Skeletal muscle cell (primary cell): Measurements from ENCODE around the gene TEKT1.
A peak's percentile ranks its signal among the peaks of the same experiment; 100 is the strongest.
"Not testable (repeated sequence)": the region's sequence is repeated elsewhere in the genome, so short reads cannot be mapped to it uniquely, and the experiment has no call there.

Experiments
- DNase-seq: peaks from one replicate; pipeline ENCODE4 v3.0.0-alpha.2; 2010; ENCODE audit warnings: low read depth
- H3K4me3 ChIP-seq: 2 replicates; pipeline ENCODE4 v1.5.1; 2011; ENCODE audit warnings: low read depth, mild to moderate bottlenecking, control low read depth, low read length, moderate library complexity

TEKT1 gene

DNA sequence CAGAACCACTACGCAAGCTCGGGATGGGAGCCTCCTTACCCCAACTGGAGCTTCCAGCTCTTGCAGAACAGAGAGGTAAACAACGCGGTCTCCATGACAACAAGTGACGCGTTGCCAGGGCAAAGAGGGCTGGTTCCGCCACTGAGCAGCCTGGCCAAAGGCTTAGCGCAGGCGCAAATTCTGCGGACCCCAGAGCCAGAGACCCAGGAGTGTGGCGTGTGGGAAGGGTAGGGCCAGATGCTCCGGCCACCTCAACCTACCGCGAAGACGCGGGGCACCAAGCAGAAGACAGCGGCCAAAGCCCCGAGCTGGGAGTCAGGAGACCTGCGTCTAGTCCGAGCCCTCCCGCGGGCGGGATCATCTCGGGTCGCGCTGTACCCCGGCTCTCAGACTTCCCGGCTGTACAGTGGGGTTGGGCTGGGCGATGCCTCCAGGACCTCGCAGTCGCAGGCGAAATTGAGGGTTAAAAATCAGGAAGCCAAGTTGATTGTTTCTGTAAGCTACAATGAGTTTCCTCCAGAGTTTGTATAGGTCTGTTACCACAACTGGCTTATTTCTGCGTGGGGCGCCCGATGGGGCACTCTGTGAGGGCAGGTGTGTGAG lies at the start of gene TEKT1:
TEKT1 (minus strand) TSS at position 69 of the 603 bp plus-strand sequence. CDS start 1,353 bp downstream, outside the sequence.
- H3K4me3 ChIP-seq = peak within 1 kb of the TSS; percentile 37
- DNase-seq = peak; percentile 15

DNA sequence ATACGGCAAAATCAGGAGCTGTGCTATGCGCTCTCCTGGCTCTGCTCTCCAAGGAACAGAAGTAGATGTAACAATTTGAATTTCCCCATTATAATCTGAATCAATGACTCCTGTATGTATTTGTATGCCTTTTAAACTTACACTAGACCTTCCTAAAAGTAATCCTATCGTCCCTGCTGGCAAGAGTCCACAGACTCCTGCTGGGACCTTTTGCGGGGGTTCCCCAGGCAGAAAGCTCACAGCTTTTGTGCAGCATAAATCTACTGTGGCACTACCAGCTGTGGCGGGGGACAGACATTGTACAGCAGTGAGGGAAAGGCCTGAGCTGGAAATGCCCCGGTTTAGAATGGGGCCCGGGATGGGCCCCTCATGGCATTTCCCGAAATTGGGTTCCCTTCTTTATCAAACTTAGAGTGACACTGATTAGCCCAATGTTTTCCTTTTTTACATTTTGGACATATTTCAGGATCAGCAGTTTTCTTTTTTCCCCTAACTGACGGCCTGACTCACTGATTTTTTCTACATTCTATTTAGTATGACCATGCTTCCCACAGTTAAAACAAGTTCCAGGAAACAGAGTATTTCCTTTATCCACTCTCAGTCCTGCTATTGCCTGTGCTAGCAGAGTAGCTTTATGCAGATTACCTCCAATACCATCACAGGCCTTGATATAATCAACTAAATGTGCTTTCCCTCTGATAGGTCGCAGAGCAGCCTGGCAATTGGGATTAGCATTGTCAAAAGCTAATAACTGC lies 47.9 kb upstream of the TEKT1 start:
- DNase-seq, H3K4me3 ChIP-seq: not testable (repeated sequence)

DNA sequence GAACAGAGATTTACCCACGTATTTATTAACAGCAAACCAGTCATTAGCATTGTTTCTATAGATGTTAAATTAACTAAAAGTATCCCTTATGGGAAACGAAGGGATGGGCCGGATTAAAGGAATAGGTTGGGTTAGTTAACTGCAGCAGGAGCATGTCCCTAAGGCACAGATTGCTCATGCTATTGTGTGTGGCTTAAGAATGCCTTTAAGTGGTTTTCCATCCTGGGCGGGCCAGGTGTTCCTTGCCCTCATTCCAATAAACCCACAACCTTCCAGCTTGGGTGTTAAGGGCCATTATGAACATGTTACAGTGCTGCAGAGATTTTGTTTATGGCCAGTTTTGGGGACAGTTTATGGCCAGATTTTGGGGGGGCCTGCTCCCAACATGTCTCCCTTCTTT lies 43.7 kb upstream of the TEKT1 start:
- H3K4me3 ChIP-seq, DNase-seq: not testable (repeated sequence)

DNA sequence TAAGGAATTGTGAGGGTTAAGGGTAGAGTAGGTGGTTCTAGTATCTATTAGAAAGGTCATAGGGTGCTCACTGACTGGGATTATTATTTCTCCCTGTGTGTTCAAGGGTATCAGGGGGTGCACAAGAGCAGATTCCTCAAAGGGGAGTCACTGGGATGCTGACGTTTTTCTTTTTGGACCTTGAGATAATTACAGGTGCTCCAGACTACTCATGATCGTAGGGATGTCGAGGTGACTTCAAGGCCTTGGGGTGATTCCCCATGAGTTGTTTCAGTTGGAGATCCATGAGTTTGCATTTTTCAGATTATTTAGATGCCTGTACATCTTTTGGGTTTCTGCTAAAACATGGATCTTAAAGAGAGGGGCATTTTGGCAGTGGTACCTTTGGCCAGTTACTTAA lies 41.4 kb upstream of the TEKT1 start:
- DNase-seq = no peak
- H3K4me3 ChIP-seq = no peak overlapping the region

DNA sequence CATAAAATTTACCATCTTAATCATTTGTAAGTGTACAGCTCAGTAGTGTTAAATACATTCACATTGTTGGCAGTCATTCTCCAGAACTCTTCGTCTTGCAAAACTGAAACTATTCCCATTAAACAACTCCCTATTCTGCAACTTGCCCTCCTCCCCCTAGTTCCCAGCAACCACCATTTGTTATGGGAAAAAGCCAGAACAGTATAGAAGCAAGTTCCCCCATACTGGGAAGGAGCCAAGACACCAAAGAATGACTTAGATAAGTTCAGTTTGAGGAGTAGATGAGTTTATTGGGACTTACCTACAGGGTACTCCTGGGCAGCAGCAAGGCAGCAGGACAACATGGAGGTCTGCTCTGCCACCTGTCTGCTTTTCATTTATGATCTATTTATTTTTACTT lies 39.3 kb upstream of the TEKT1 start:
- no peak overlapping the region for H3K4me3 ChIP-seq
- no peak for DNase-seq

DNA sequence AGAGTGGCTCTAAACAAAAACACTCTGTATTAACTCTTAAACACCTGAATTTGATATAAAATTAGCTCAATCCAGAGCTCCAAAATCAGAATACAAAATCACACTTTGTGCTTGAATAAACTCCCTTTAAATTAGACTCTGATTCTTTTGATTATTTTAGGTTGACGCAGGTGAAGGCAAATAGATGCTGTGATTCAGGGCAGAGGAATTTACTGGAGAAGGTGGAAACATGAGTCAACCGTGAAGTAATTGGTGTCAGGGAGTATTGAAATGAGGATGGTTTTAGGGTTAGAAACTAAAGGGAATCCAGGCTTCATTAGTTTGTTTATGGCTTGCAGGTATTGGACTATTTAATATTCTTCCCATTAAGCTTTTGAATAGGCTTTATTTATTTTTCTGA lies 37.1 kb upstream of the TEKT1 start:
- no peak overlapping the region for H3K4me3 ChIP-seq
- no peak for DNase-seq

DNA sequence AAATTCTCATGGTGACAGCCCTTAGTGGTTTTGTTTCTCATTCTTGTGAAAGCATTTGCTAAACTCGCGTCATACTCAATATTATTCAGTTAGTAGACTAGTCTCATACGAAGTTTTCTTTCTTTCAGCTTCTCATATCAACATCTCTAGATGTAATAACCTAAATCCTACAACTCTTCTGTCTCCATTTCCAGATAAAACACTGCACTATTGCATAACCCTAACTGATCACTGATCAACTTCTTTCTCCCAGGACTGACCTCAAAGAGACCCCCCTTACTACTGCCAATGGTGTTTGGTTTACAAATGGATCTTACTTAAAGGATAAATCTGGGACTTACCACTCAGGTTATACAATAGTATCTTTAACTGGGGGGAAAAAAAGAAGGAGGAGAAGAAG lies 36.3 kb upstream of the TEKT1 start:
- no peak for DNase-seq
- H3K4me3 ChIP-seq = no peak overlapping the region

DNA sequence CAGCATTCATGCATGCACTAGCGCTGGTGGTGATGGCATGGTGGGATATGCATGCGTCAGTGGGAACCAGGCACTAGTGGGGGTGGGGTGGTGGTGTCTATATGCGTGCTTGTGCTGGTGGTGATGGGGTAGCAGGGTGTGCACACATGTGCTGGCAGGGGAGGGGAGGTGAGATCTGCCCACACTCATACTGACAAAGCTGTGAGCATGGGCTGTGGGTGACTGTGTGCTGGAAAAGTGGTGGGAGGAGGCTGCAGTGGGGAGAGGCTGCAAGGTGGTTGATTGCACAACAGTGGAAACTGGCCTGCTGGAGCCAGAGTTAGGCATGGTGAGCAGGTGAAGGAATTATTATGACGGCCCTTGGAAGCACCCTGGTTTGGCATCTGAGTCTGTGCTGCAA lies 31.3 kb upstream of the TEKT1 start:
- no peak for DNase-seq
- H3K4me3 ChIP-seq = no peak overlapping the region

DNA sequence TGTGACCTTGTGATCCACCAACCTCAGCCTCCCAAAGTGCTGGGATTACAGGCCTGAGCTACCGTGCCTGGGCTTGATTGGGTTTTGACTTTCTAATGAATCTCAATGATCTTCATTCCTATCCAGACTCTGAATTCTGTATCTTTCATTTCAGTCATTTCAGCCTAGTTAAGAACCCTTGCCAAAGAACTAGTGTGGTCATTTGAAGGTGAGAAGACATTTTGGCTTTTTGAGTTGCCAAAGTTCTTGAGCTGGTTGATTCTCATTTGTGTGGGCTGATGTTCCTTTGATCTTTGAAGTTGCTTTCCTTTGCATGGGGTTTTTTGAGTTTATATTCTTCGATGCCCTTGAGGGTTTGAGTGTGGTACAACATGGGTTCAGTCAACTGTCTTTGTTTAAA lies 30.6 kb upstream of the TEKT1 start:
- H3K4me3 ChIP-seq = no peak overlapping the region
- no peak for DNase-seq

DNA sequence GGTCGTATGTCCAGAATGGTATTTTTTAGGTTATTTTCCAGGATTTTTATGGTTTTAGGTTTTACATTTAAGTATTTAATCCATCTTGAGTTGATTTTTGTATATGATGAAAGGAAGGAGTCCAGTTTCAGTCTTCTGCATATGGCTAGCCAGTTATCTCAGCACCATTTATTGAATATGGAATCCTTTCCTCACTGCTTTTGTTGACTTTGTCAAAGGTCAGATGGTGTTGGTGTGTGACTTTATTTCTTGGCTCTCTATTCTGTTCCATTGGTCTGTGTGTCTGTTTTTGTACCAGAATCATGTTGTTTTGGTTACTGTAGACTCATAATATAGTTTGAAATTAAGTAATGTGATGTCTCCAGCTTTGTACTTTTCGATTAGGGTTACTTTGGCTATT lies 26.4 kb upstream of the TEKT1 start:
- DNase-seq = no peak
- H3K4me3 ChIP-seq = no peak overlapping the region

DNA sequence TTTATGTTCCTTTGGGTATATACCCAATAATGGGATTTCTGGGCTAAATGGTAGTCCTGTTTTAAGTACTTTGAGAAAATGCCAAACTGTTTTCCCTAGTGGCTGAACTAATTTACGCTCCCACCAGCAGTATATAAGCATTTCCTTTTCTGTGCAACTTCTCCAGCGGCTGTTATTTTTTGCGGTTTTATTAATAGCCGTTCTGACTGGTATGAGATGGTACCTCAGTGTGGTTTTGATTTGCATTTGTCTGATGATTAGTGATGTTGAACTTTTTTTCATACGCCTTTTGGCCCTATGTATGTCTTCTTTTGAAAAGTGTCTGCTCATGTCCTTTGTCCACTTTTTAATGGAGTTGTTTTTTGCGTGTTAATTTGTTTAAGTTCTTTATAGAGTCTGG lies 25.8 kb upstream of the TEKT1 start:
- no peak overlapping the region for H3K4me3 ChIP-seq
- no peak for DNase-seq

DNA sequence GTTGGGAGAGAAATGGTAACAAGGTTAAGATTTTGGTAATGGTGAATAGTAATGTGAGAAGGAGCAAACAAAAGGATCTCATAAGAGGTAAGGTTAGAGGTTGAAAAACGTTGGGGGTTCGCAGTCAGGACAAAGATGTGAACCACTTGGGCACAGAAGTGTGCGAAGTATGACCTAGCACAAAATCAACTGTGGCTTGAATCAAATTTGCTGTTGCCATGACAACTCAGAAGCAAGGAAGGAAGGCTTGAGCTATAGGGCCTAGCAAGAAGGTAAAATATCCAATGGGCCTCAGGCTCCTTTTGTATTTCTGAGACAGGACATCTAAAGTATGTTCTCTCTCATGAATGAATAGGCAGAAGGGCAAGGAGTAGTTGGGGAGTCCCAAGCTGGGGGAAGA lies 24.5 kb upstream of the TEKT1 start:
- no peak for DNase-seq

DNA sequence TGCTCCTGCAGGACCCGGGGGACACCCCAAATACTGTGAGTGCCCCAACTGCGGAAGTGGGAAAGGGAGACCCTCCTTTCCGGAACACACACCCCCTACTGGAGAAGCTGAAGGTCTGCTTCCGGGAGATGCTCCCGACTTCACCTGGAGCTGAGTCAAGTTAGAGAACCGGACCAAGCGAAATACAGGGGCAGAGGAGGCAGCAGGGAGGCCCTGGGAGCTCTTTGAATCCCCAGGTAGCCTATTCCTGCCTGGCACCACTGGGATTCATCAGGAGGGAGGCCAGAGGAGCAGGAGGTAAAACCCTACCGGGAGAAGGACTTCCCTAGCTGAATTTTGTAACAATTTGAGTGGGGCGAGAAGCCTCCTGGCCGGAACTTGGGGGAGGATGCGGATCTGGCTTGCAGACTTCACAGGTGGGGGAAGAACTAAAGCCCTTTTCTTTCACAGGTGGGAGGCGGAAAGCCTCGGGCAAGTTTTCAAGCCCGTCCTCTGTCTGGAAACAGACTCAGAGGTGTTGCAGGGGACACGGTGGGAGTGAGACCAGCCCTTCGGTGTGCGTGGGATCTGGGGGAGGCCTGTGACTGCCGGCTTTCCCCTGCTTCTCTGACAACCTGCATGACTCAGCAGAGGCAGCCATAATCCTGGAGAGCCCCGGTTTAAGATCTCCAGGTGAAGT lies 22.4 kb upstream of the TEKT1 start:
- DNase-seq = no peak
- H3K4me3 ChIP-seq = no peak overlapping the region

More for the DNA sequence above, 24.5 kb upstream of the TEKT1 start:
- H3K4me3 ChIP-seq = no peak overlapping the region

DNA sequence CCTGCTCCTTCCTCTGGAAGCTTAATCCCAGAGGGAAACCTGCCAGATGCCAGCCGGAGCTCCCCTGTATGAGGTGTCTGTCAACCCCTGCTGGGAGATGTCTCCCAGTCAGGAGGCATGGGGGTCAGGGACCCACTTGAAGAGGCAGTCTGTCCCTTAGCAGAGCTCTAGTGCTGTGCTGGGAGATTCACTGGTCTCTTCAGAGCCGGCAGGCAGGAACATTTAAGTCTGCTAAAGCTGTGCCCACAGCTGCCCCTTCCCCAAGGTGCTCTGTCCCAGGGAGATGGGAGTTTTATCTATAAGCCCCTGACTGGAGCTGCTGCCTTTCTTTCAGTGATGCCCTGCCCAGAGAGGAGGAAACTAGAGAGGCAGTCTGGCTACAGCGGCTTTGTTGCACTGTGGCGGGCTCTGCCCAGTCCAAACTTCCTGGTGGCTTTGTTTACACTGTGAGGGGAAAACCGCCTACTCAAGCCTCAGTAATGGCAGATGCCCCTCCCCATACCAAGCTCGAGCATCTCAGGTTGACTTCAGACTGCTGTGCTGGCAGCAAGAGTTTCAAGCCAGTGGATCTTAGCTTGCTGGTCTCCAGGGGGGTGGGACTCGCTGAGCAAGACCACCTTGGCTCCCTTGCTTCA lies 17.1 kb upstream of the TEKT1 start:
- DNase-seq, H3K4me3 ChIP-seq: not testable (repeated sequence)

DNA sequence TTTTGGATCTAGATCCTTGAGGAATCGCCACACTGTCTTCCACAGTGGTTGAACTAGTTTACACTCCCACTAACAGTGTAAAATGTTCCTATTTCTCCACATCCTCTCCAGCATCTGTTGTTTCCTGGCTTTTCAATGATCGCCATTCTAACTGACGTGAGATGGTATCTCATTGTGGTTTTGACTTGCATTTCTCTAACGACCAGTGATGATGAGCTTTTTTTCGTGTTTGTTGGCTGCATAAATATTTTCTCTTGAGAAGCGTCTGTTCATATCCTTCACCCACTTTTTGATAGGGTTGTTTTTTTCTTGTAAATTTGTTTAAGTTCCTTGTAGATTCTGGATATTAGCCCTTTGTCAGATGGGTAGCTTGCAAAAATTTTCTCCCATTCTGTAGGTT lies 14.6 kb upstream of the TEKT1 start:
- not testable (repeated sequence) for H3K4me3 ChIP-seq, DNase-seq

DNA sequence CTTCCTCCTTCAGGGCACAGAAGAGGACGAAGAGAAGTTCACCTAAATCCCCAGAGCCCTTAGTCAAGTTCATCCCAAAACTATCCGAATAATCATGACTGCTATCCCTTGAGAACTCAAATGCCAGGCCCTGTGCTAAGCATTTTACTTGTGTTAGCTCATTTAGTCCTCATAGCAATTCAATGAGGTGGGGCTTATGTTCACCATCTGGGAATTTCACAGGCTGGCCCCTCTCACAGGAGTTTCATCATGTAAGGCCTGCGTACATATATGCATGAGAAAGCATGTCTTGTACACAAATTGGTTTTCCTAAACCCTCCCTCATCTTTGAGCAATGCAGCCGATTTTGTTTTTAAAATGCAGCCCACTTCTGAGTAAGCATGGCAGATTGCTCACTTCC lies 12.9 kb upstream of the TEKT1 start:
- DNase-seq = peak; percentile 21
- H3K4me3 ChIP-seq = not testable (repeated sequence)

DNA sequence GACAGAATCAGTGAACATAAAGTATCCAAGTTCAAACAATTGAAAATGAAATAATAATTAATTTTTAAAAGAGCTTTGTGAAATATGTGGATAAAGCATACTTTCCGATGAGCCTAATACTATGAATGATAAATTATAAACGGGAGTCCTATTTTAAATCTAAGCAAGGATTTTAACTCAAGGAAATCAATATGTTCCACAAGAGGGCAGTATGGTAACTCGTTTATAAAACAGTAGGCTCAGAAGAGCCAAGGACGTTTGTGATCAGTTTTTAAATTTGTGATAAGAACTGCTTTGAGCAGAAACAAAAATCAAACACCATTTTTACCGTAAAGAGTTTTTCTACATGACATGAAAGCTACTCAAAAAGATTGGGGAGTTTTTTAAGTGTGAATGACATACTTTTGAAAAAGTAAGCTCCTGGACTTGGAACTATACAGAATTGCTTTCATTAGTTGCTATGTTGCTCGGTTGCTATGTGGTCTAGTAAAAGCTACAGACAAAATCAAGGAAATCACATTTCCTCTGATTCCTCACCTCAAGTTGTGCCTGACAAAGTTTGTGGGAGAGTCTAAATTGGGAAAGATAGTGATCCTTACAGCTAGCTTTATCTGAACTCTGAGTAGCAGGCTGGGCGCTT lies 11.8 kb upstream of the TEKT1 start:
- peak; percentile 5 for DNase-seq
- H3K4me3 ChIP-seq = no peak overlapping the region

DNA sequence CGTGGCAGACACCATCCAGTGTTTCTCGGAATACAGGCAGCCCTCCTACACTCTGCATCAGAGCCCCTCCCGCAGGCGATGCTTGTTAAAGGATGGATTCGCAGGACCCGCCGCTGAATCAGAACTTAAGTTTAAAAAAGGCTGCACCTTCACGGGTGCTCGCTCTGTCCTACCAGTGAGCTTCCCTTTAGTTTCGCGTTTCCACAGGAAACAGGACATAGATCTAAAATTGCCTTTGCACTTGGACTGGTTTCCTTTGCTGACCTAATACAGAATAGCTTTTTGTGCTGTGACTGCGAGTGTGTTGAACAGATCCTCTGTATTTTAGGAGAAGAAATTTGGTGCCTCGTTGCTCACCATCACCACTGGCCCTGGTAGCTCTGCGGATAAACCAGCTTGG lies 10.2 kb upstream of the TEKT1 start:
- DNase-seq, H3K4me3 ChIP-seq: not testable (repeated sequence)

DNA sequence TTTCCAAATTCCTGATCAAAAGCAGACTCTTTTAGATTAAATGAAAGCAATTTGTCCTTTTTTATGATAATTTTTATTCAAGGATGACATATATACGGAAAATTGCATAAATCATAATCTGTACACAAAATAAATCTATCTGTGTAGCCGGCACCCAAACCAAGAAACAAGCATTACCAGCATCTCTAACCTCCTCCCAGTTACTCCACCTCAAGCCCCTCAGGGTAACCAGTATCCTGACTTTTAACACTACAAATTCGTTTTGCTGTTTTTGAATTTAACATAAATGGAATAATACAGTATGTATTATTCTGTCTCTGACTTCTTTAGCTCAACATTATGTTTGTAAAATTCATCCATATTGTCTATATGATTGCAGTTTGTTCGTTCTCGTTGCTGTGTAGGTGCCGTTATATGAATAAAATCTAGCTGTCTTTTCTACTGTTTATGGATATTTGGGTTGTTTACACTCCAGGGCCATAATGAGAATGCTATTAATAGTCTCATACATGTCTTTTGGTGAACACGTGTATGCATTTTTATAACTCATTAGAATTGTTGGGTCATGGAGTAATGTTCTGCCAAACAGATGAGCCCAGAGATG lies 1.0 kb downstream of the TEKT1 start:
- DNase-seq = no peak
- no peak overlapping the region for H3K4me3 ChIP-seq
